ENCODE data around the gene ZNF74.
A peak's percentile ranks its signal among the peaks of the same experiment; 100 is the strongest.
"Not testable (repeated sequence)": the region's sequence is repeated elsewhere in the genome, so short reads cannot be mapped to it uniquely, and the experiment has no call there.

The ZNF74 gene

GRCh38 chr22:20450551-20450906 is 56.6 kb downstream of the ZNF74 start:
- no peak for DNase-seq

GRCh38 chr22:20451129-20451778 is 57.3 kb downstream of the ZNF74 start:
- not testable (repeated sequence) for DNase-seq

- no peak for DNase-seq
Measured at GRCh38 chr22:20451920-20452319, 58.0 kb downstream of the ZNF74 start.

- DNase-seq, result no peak
Measured at GRCh38 chr22:20453222-20453621, 59.3 kb downstream of the ZNF74 start.

GRCh38 chr22:20455709-20456063 is 61.7 kb downstream of the ZNF74 start:
- DNase-seq, result no peak

- peak; percentile 69 to 81 for DNase-seq
Measured at GRCh38 chr22:20456064-20456721, 62.2 kb downstream of the ZNF74 start.

GRCh38 chr22:20456722-20457076 is 62.7 kb downstream of the ZNF74 start:
- DNase-seq, result no peak

GRCh38 chr22:20457506-20458240 is 63.7 kb downstream of the ZNF74 start:
- no peak for DNase-seq
